B cell (primary cell): Measurements from ENCODE around the gene EVPL. TPM values are rescaled to one million over a fixed set of nuclear protein-coding genes. Genes with fewer than 3 reads are reported as not detected.
A peak's percentile ranks its signal among the peaks of the same experiment; 100 is the strongest.

Source experiments
- ATAC-seq: fragments of 200-7000 bp; cut with Tn5 transposase; one replicate; pipeline ENCODE4 v1.10.0; 2021; ENCODE audit warnings: low read depth, mild to moderate bottlenecking, moderate number of reproducible peaks, moderate library complexity
- CTCF ChIA-PET: fragments of 350-600 bp; sonication (Branson Sonifier 250); formaldehyde crosslinking; loops from one replicate; lab custom pipeline; 2021; ENCODE audit warnings: antibody characterized with exemption, inconsistent platforms; lab: Charles Lee
- POLR2A ChIA-PET: fragments of 350-600 bp; sonication (Branson Sonifier 250); formaldehyde crosslinking; loops from one replicate; lab custom pipeline; 2021; ENCODE audit warnings: antibody characterized with exemption; lab: Charles Lee
- DNase-seq: peaks from one replicate; pipeline ENCODE4 v3.0.0; 2013
- H2AFZ ChIP-seq: 2 replicates; pipeline ENCODE4 v1.6.1; 2012; ENCODE audit warnings: mild to moderate bottlenecking, low read depth, low read length; ENCODE audit not compliant: insufficient read depth, poor library complexity, severe bottlenecking
- H3K27ac ChIP-seq, 2 donors: 1 replicate in 1 of 2; 2 replicates in 1 of 2; pipeline ENCODE4 v1.5.1; 2012 to 2013; ENCODE audit warnings: low read length in 2 of 2, mild to moderate bottlenecking in 2 of 2, moderate library complexity in 1 of 2
- H3K27me3 ChIP-seq, 4 experiments: fragments of 200-600 bp in 1 of 4; sonication (generic) in 1 of 4; replicated peaks in 1 of 4; 1 replicate in 2 of 4; 2 replicates in 2 of 4; pipeline versions ENCODE4 v1.6.1 to v1.7.0; 2013 to 2016; ENCODE audit warnings: low read length in 3 of 4, mild to moderate bottlenecking in 2 of 4, mixed read lengths in 1 of 4, moderate library complexity in 1 of 4; ENCODE audit not compliant: insufficient read depth in 4 of 4, control insufficient read depth in 3 of 4; ENCODE audit errors: control extremely low read depth in 1 of 4
- H3K36me3 ChIP-seq, 2 experiments: replicated peaks in 1 of 2; 1 replicate in 1 of 2; 2 replicates in 1 of 2; pipeline versions ENCODE4 v1.6.1 to v1.7.1; 2013; ENCODE audit warnings: low read length in 1 of 2; ENCODE audit not compliant: insufficient read depth in 2 of 2, control insufficient read depth in 1 of 2; ENCODE audit errors: control extremely low read depth in 1 of 2, extremely low read depth in 1 of 2
- H3K4me1 ChIP-seq, 2 donors: fragments of 200-600 bp in 1 of 2; sonication (generic) in 1 of 2; 1 replicate in 1 of 2; 2 replicates in 1 of 2; pipeline versions ENCODE4 v1.5.1 to v1.6.1; 2013 to 2017; ENCODE audit warnings: low read length in 2 of 2; ENCODE audit not compliant: control insufficient read depth in 2 of 2, insufficient read depth in 2 of 2
- H3K4me2 ChIP-seq: replicated peaks from 2 replicates; pipeline ENCODE3; 2012; ENCODE audit warnings: mild to moderate bottlenecking, low read depth, low read length; ENCODE audit not compliant: poor library complexity, severe bottlenecking
- H3K4me3 ChIP-seq, 5 experiments: fragments of 200-600 bp in 1 of 5; sonication (generic) in 1 of 5; 1 replicate in 3 of 5; 2 replicates in 2 of 5; pipeline versions ENCODE4 v1.5.1 to v1.7.0; 2011 to 2016; ENCODE audit warnings: low read length in 4 of 5, mild to moderate bottlenecking in 4 of 5, low read depth in 2 of 5, control low read depth in 1 of 5, moderate library complexity in 1 of 5; ENCODE audit not compliant: insufficient read depth in 1 of 5; ENCODE audit errors: control extremely low read depth in 1 of 5, extremely low read depth in 1 of 5
- H3K79me2 ChIP-seq: fragments of 200-600 bp; sonication (generic); one replicate; pipeline ENCODE4 v1.6.0; 2016; ENCODE audit warnings: low read length; ENCODE audit not compliant: control insufficient read depth, insufficient read depth
- H3K9ac ChIP-seq: fragments of 200-600 bp; sonication (generic); 2 replicates; pipeline ENCODE4 v1.6.1; 2017; ENCODE audit warnings: mild to moderate bottlenecking, low read length, moderate library complexity
- H3K9me3 ChIP-seq, 3 donors: one replicate each; pipeline versions ENCODE4 v1.6.1 to v1.7.1; 2013; ENCODE audit warnings: low read length in 2 of 3; ENCODE audit not compliant: control insufficient read depth in 2 of 3, insufficient read depth in 1 of 3; ENCODE audit errors: control extremely low read depth in 1 of 3
- H4K20me1 ChIP-seq: 2 replicates; pipeline ENCODE4 v1.6.0; 2012; ENCODE audit warnings: mild to moderate bottlenecking, low read length; ENCODE audit not compliant: insufficient read depth, control insufficient read depth, poor library complexity, severe bottlenecking
- H3K27ac Mint-ChIP-seq: one replicate; pipeline ENCODE4 v1.8.0; 2021; ENCODE audit warnings: mixed read lengths
- H3K27me3 Mint-ChIP-seq: one replicate; pipeline ENCODE4 v1.8.0; 2021; ENCODE audit warnings: mixed read lengths
- H3K4me1 Mint-ChIP-seq: one replicate; pipeline ENCODE4 v1.8.0; 2021; ENCODE audit warnings: mixed read lengths
- H3K4me3 Mint-ChIP-seq: one replicate; pipeline ENCODE4 v1.8.0; 2021; ENCODE audit warnings: mixed read lengths
- H3K9me3 Mint-ChIP-seq: one replicate; pipeline ENCODE4 v1.8.0; 2022; ENCODE audit warnings: mixed read lengths; ENCODE audit not compliant: insufficient read depth
- EZH2 ChIP-seq: IDR thresholded peaks from 2 replicates; pipeline ENCODE4 v1.6.1; 2012; ENCODE audit warnings: borderline replicate concordance, low read depth, mild to moderate bottlenecking, moderate library complexity, low read length; ENCODE audit not compliant: insufficient read depth, poor library complexity, severe bottlenecking
- WGBS: methylation state at CpG from one replicate; pipeline ENCODE4 v1.1.5; 2013; ENCODE audit warnings: missing lambda C conversion rate; ENCODE audit not compliant: insufficient coverage; 5-methylcytosine and 5-hydroxymethylcytosine counted together
- intact Hi-C: fragments of 100-400 bp; cut with micrococcal nuclease; formaldehyde crosslinking; loops from one replicate; pipeline ENCODE4 v1.10.0; 2022
- polyA plus RNA-seq: library from polyadenylated mRNA; depleted of rRNA; stranded (reverse); fragments of >200 nt; gene quantifications from 2 replicates; pipeline ENCODE4 v1.2.3, GENCODE V29; 2012
- total RNA-seq, 2 donors: library from RNA; stranded (reverse); fragments of 120-200 nt in 1 of 2; gene quantifications; 1 replicate in 1 of 2; 2 replicates in 1 of 2; pipeline versions ENCODE4 v1.2.3 to v1.2.4, GENCODE V29; 2013 to 2022
- TF ChIP-seq, protein P1 (sequence below): fragments of 200-600 bp; IDR thresholded peaks from one replicate; pipeline ENCODE4 v1.8.0; 2022; ENCODE audit warnings: antibody characterized with exemption, mild to moderate bottlenecking

Gene EVPL
- total and polyA plus RNA-seq, 2 donors (not counting 1 experiment from before 2014, with no cell fraction given) = not detected

- Mint-ChIP-seq H3K9me3 (no peaks in the 10 kb centered on the region), H3K4me3 (no peak overlapping the region), H3K27ac (peak overlapping the region; percentile 37), H3K4me1 (peaks cover 7% of the 10 kb centered on the region), H3K27me3 (no peaks in the 10 kb centered on the region)
- peaks cover 0 to 3% of the 10 kb centered on the region in 2 experiments for H3K36me3 ChIP-seq
- H3K4me2 ChIP-seq = no peak overlapping the region
- no peak overlapping the region for H3K4me3 ChIP-seq
- H3K9ac ChIP-seq = no peak overlapping the region
- over 99% methylated on average over 9 of the region's 9 CpGs for WGBS
- H3K27ac ChIP-seq = no peak overlapping the region
- H2AFZ ChIP-seq = no peak overlapping the region
- no peaks in the 10 kb centered on the region for H3K27me3 ChIP-seq
- intact Hi-C loops = no loop called here
- no peaks in the 10 kb centered on the region for H4K20me1 ChIP-seq
- no peaks in the 10 kb centered on the region for H3K9me3 ChIP-seq
- ChIA-PET POLR2A (interaction anchor here (0.7 to 2.3 kb wide), 3 partner anchors 9 to 201 kb away, joined by 6 to 10 read pairs (median 9); partner anchors contain the start of genes ACOX1 and TEN1), CTCF (interaction anchor here (1.2 to 2.5 kb wide), 4 partner anchors 9 to 23 kb away, joined by 3 to 8 read pairs (median 5); partner anchors contain the start of gene CDK3)
- DNase-seq (no peak), ATAC-seq (no peak)
- H3K79me2 ChIP-seq = no peaks in the 10 kb centered on the region
- peaks cover 0 to 12% of the 10 kb centered on the region in 2 donors for H3K4me1 ChIP-seq
- TF ChIP-seq EZH2 = no peak
- TF ChIP-seq, protein P1, sequence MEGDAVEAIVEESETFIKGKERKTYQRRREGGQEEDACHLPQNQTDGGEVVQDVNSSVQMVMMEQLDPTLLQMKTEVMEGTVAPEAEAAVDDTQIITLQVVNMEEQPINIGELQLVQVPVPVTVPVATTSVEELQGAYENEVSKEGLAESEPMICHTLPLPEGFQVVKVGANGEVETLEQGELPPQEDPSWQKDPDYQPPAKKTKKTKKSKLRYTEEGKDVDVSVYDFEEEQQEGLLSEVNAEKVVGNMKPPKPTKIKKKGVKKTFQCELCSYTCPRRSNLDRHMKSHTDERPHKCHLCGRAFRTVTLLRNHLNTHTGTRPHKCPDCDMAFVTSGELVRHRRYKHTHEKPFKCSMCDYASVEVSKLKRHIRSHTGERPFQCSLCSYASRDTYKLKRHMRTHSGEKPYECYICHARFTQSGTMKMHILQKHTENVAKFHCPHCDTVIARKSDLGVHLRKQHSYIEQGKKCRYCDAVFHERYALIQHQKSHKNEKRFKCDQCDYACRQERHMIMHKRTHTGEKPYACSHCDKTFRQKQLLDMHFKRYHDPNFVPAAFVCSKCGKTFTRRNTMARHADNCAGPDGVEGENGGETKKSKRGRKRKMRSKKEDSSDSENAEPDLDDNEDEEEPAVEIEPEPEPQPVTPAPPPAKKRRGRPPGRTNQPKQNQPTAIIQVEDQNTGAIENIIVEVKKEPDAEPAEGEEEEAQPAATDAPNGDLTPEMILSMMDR = no peak
Measured at GRCh38 chr17:75991396-75991795, 35.7 kb downstream of the EVPL start.

DNA sequence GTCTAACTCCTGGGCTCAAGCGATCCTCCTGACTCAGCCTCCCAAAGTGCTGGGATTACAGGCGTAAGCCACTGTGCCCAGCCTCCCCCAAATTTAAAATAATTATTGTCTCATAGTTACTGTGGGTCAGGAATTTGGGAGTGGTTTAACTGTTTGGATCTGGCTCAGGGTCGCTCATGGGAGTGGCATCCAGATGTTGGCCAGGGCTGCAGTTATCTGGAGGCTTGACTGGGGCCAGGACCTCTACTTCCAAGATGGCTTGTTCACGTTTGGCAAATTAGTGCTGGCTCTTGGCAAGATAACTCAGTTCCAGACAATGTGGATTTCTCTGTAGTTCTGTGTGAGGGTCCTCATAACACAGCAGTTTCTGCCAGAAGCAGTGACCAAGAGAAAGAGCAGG lies 40.1 kb downstream of the EVPL start:
- intact Hi-C loops = no loop called here
- no peaks in the 10 kb centered on the region for H3K9me3 ChIP-seq
- H3K27ac ChIP-seq = no peak overlapping the region
- no peaks in the 10 kb centered on the region for H3K27me3 ChIP-seq
- ATAC-seq (no peak), DNase-seq (no peak)
- H2AFZ ChIP-seq = no peak overlapping the region
- H4K20me1 ChIP-seq = no peaks in the 10 kb centered on the region
- WGBS = 100% methylated on average over 2 of the region's 4 CpGs
- ChIA-PET CTCF (interaction anchor here (0.8 to 1.5 kb wide), 2 partner anchors 10 to 14 kb away, joined by 3 to 8 read pairs; no protein-coding TSS in a partner anchor), POLR2A (interaction anchor here (0.6 kb wide), 1 partner anchor 512 kb away, joined by 4 read pairs; no protein-coding TSS in a partner anchor)
- H3K9ac ChIP-seq = no peak overlapping the region
- H3K4me2 ChIP-seq = no peak overlapping the region
- Mint-ChIP-seq H3K4me1 (peaks cover 9% of the 10 kb centered on the region), H3K9me3 (no peaks in the 10 kb centered on the region), H3K27me3 (no peaks in the 10 kb centered on the region), H3K27ac (no peak overlapping the region), H3K4me3 (no peak overlapping the region)
- no peak overlapping the region for H3K4me3 ChIP-seq
- no peaks in the 10 kb centered on the region for H3K36me3 ChIP-seq
- peaks cover 0 to 8% of the 10 kb centered on the region in 2 donors for H3K4me1 ChIP-seq
- peaks cover 4% of the 10 kb centered on the region for H3K79me2 ChIP-seq
- TF ChIP-seq, protein P1 = no peak
- TF ChIP-seq EZH2 = no peak
